Hindlimb muscle (tissue), 1 donor: ENCODE results near the gene PLD4. TPM values are rescaled to one million over a fixed set of nuclear protein-coding genes. Genes with fewer than 3 reads are reported as not detected.
"Not testable (repeated sequence)": the region's sequence is repeated elsewhere in the genome, so short reads cannot be mapped to it uniquely, and the experiment has no call there.

Experiments
- DNase-seq: peaks from one replicate; pipeline ENCODE4 v3.0.0-alpha.2; 2013
- polyA plus RNA-seq: library from polyadenylated mRNA; unstranded; fragments of 120-200 nt; gene quantifications from one replicate; pipeline ENCODE4 v1.2.1, GENCODE V29; 2013; ENCODE audit not compliant: insufficient read length

Gene PLD4
- polyA plus RNA-seq, 1 donor, result 8.4 TPM

GRCh38 chr14:104899781-104900180, 24.9 kb upstream of the PLD4 start:
- DNase-seq, result no peak

- no peak for DNase-seq
These were observed 23.8 kb upstream of the PLD4 start for GRCh38 chr14:104900639-104901512.

GRCh38 chr14:104903990-104904389, 20.7 kb upstream of the PLD4 start:
- DNase-seq, result no peak

GRCh38 chr14:104904650-104905578, 19.8 kb upstream of the PLD4 start:
- not testable (repeated sequence) for DNase-seq

GRCh38 chr14:104905579-104905933, 19.1 kb upstream of the PLD4 start:
- DNase-seq, result not testable (repeated sequence)

- DNase-seq, result no peak
These were observed 16.4 kb upstream of the PLD4 start for GRCh38 chr14:104908303-104908702.

- DNase-seq, result no peak
These were observed 12.6 kb upstream of the PLD4 start for GRCh38 chr14:104912053-104912452.

GRCh38 chr14:104913435-104913834, 11.2 kb upstream of the PLD4 start:
- no peak for DNase-seq

GRCh38 chr14:104917116-104917515, 7.6 kb upstream of the PLD4 start:
- DNase-seq, result no peak

- no peak for DNase-seq
These were observed 6.7 kb upstream of the PLD4 start for GRCh38 chr14:104917993-104918392.

- DNase-seq, result not testable (repeated sequence)
These were observed 5.3 kb upstream of the PLD4 start for GRCh38 chr14:104919152-104919992.

- no peak for DNase-seq
These were observed 4.7 kb upstream of the PLD4 start for GRCh38 chr14:104919993-104920315.

- no peak for DNase-seq
These were observed 849 bp upstream of the PLD4 start for GRCh38 chr14:104923640-104924420.

- DNase-seq, result no peak
These were observed 655 bp downstream of the PLD4 start for GRCh38 chr14:104925214-104925854.

GRCh38 chr14:104925855-104926609, 1.4 kb downstream of the PLD4 start:
- no peak for DNase-seq

- no peak for DNase-seq
These were observed 2.1 kb downstream of the PLD4 start for GRCh38 chr14:104926619-104927431.

- no peak for DNase-seq
These were observed 2.7 kb downstream of the PLD4 start for GRCh38 chr14:104927432-104927816.

- DNase-seq, result no peak
These were observed 3.2 kb downstream of the PLD4 start for GRCh38 chr14:104927901-104928300.

- no peak for DNase-seq
These were observed 3.9 kb downstream of the PLD4 start for GRCh38 chr14:104928391-104929133.
